GM06990 (cell line): ENCODE measurements around the gene FBRS.
A peak's percentile ranks its signal among the peaks of the same experiment; 100 is the strongest.

Source experiments
- DNase-seq: peaks from one replicate; pipeline ENCODE4 v3.0.0-alpha.2; 2011; ENCODE audit not compliant: insufficient read length; ENCODE audit errors: extremely low read depth
- H3K27me3 ChIP-seq: replicated peaks from 2 replicates; pipeline ENCODE4 v1.6.0; 2011; ENCODE audit warnings: low read length; ENCODE audit not compliant: control insufficient read depth, insufficient read depth
- H3K36me3 ChIP-seq: 2 replicates; pipeline ENCODE4 v1.5.1; 2011; ENCODE audit warnings: low read length; ENCODE audit not compliant: control insufficient read depth, insufficient read depth
- H3K4me3 ChIP-seq: replicated peaks from 2 replicates; pipeline ENCODE4 v1.5.1; 2011; ENCODE audit warnings: low read depth, mild to moderate bottlenecking, control low read depth, low read length
- TF ChIP-seq, protein P1 (sequence below): IDR thresholded peaks from 2 replicates; pipeline ENCODE4 v1.5.1; 2011; ENCODE audit warnings: low read length, control low read depth, mild to moderate bottlenecking, inconsistent platforms; ENCODE audit not compliant: insufficient read depth, poor library complexity, severe bottlenecking

The FBRS gene

DNA sequence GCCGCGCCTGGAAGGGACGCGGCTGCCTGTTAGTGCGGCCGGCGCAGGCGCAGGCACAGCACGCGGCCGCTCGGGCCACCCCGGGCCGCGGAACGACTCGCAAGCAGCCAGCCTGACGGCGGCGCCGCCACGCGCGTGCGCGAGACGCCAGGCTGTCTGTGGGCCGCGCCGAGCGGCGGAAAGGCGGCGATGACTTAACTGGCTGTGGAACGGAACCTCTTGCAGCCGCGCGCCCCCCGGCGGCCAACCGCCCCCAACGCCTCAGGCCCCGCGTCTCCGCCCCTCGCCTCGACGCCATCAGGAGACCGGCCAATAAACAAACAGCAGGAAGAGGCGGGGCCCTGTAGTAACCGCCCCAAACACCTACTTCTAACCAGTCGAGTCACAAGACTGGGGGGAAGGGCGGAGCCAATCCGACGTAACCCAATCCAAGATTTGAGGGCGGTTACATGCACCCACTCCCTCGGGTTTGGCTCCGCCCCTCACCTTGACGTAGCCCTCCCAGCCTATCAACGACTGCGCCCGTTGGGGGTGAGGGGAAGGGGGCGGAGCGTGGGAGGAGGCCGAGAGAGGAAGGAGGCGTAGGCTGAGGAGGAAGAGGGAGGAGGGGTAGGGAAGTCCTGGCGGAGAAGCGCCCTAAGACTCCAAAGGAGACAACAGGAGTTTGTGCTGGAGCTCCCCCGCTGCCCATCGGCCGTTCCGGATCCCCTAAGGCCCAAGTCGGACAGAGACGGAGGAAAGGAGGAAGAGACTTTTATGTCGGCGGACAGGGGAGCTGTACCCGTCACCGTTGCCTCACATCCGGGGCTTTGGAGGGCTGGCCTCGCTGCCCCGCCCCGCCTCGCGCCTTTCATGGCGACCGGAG is at the start of gene FBRS:
FBRS (plus strand) TSS at position 566 of the 865 bp plus-strand sequence. CDS start 1,088 bp downstream, outside the sequence.
- peak; percentile 100 for DNase-seq
- peaks cover 33% of the 10 kb centered on the region for H3K36me3 ChIP-seq
- H3K4me3 ChIP-seq = peak within 1 kb of the TSS; percentile 77
- TF ChIP-seq, protein P1, sequence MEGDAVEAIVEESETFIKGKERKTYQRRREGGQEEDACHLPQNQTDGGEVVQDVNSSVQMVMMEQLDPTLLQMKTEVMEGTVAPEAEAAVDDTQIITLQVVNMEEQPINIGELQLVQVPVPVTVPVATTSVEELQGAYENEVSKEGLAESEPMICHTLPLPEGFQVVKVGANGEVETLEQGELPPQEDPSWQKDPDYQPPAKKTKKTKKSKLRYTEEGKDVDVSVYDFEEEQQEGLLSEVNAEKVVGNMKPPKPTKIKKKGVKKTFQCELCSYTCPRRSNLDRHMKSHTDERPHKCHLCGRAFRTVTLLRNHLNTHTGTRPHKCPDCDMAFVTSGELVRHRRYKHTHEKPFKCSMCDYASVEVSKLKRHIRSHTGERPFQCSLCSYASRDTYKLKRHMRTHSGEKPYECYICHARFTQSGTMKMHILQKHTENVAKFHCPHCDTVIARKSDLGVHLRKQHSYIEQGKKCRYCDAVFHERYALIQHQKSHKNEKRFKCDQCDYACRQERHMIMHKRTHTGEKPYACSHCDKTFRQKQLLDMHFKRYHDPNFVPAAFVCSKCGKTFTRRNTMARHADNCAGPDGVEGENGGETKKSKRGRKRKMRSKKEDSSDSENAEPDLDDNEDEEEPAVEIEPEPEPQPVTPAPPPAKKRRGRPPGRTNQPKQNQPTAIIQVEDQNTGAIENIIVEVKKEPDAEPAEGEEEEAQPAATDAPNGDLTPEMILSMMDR = peak; percentile 76
- no peaks in the 10 kb centered on the region for H3K27me3 ChIP-seq

DNA sequence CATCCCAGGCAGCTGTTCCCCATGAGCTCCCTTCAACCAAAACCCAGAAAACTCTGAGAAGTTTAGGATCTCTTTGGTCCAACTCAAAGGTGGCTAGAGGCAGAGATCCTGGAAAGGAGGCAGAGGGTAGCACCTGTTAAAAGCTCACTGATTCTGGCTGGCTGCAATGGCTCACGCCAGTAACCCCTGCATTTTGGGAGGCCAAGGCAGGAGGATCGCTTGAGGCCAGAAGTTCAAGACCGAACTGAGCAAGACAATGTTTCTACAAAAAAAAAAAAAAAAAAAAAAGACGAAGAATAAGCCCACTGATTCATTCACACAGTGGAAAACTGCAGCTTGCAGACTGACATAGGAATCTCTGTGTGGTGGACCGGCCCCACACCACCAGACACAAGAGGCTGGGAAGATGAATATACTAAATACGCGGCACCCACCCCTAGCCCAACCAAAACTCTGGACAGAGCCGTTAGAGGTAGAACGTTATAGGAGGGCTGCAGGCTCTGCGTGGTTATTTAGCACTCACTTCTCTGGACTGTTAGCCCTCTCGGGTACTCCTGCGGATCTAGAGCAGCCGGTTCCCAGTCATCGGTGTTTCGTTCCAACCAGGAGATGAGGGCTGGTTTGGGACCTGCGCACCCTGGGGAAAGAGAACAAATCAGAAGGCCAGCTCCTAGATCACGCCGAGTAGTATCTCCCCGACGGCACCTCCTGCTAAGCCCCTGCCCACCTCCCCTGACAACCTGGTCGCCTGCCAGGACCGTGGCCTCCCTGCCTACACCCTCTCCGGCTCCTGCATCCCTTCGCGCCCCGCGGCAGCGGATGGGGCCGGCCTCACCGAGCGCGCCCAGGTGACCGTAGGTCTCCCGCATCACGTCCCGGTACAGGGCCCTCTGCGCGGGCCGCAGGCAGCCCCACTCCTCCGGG is 49.0 kb upstream of the FBRS start:
- DNase-seq = peak; percentile 65
- TF ChIP-seq, protein P1 = no peak
- Histone ChIP-seq H3K4me3 (peak overlapping the region; percentile 91), H3K27me3 (no peaks in the 10 kb centered on the region), H3K36me3 (peaks cover 12% of the 10 kb centered on the region)

DNA sequence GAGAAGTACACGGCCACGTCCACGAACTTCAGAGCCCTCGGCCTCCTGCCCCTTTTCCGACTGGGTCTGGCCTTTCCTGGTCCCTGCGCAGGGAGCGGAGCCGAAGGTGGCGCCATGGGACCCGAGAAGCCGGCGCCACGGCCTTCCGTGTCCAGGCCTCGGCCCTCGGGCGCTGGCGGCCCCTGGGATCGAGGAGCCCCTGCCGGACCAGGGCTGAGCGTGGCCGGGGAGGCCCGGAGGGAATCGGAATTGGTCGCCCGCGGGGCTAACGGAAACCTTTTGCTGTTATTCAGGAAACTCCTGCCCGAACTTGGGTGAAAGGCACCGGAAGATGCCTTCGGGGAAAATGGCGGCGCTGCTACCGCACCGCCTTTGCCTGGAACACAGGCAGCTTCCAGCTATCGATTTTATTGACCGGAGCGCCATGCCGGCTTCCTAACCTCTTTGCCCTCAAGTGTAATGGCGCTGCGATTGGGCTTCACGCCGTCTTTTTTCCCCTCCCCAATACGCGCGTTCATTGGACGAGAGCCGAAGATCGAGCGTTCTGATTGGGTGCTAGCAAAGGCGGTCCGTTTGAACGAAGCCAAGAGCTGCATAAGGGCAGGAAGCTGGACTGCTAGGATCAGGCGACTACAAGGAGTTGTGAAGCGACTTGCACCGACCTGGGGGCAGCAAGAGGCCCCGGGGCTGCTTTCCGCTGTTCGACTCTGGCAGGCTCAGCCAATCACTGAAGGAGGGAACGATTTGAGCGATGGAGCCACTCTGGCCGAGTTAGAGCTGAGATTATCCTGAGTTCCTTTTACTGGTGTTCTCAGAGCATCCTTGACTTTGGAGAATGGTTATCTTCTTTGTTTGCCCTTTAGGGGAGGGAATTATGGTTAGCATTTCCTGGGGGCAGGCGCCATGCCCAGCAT is 48.0 kb upstream of the FBRS start, which contains the start of gene ZNF689:
ZNF689 (minus strand) TSS at position 464 of the 914 bp plus-strand sequence; CDS start at position 116, 348 bp downstream.
- DNase-seq = peak; percentile 92
- TF ChIP-seq, protein P1 = no peak
- no peaks in the 10 kb centered on the region for H3K27me3 ChIP-seq
- peaks cover 6% of the 10 kb centered on the region for H3K36me3 ChIP-seq
- peak within 1 kb of the TSS; percentile 91 for H3K4me3 ChIP-seq

DNA sequence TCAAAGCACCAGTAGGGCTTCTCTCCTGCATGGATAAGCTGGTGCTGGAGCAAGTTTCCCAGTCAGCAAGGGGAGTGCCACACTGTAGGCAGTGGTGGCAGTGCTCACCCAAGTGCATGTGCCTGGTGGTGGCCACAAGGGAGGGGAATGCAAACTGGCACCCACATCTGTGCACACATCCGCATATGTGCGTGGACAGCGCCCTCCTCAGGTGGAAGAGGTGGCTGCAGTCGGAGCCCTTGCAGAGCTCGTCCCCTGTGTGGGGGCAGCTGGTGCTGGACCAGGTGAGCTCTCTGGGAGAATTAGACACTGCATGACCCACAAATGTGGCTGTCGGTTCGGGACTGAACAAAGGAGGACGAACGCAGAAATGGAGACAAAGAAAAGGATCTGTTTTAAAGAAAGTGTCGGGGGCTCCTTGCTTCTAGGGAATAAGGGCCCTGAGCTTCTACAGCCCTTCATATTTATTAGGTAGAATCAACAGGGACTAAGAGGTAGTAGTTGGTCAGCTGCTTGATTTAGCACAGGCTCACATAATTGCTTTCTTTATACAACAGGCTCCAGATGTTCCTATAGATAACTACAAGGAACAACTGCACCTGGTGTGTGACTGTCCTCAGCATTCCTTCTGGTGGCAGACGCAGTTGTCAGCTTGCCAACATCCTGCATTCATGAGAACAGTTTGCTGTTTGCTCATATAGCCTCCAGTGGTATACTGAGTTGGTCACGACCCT is 42.7 kb upstream of the FBRS start:
- TF ChIP-seq, protein P1 = peak; percentile 72
- DNase-seq = peak; percentile 58
- H3K36me3 ChIP-seq = no peaks in the 10 kb centered on the region
- no peaks in the 10 kb centered on the region for H3K27me3 ChIP-seq
- no peak overlapping the region for H3K4me3 ChIP-seq
